ENCODE results near the gene PQBP1.

Gene PQBP1

GRCh38 chrX:48933757-48934156 lies 36.0 kb downstream of the PQBP1 start:
- CTCF ChIA-PET, result no interaction called here
- DNase-seq (ENCODE audit: extremely low spot score), result peak; percentile 45
- POLR2A ChIA-PET, result no interaction called here
- TF ChIP-seq CTCF (IDR thresholded peaks at IDR 0.05; ENCODE audit: control extremely low read depth, extremely low read depth, low read depth, missing control alignments), result no peak

GRCh38 chrX:48934581-48935300 lies 37.0 kb downstream of the PQBP1 start:
- TF ChIP-seq CTCF (IDR thresholded peaks at IDR 0.05; ENCODE audit: control extremely low read depth, extremely low read depth, low read depth, missing control alignments), result no peak
- POLR2A ChIA-PET, result no interaction called here
- CTCF ChIA-PET, result no interaction called here
- no peak for DNase-seq (ENCODE audit: extremely low spot score)

GRCh38 chrX:48935301-48935670 lies 37.6 kb downstream of the PQBP1 start:
- POLR2A ChIA-PET, result no interaction called here
- DNase-seq (ENCODE audit: extremely low spot score), result no peak
- CTCF ChIA-PET, result no interaction called here
- TF ChIP-seq CTCF (IDR thresholded peaks at IDR 0.05; ENCODE audit: control extremely low read depth, extremely low read depth, low read depth, missing control alignments), result no peak

- DNase-seq (ENCODE audit: extremely low spot score), result no peak
- TF ChIP-seq CTCF (IDR thresholded peaks at IDR 0.05; ENCODE audit: control extremely low read depth, extremely low read depth, low read depth, missing control alignments), result no peak
- CTCF ChIA-PET, result interaction anchor here (1.1 to 3.4 kb wide), 8 partner anchors 9 to 305 kb away, joined by 3 to 18 read pairs (median 4); no protein-coding TSS in a partner anchor
- POLR2A ChIA-PET, result interaction anchor here (1.0 to 4.0 kb wide), 3 partner anchors 13 to 24 kb away, joined by 3 to 33 read pairs (median 3); partner anchors contain the start of genes PIM2 and SLC35A2
Measured at GRCh38 chrX:48936429-48937053, 38.8 kb downstream of the PQBP1 start.

- TF ChIP-seq CTCF (IDR thresholded peaks at IDR 0.05; ENCODE audit: control extremely low read depth, extremely low read depth, low read depth, missing control alignments), result peak; percentile 28
- DNase-seq (ENCODE audit: extremely low spot score), result peak; percentile 70
- ChIA-PET CTCF (interaction anchor here (1.1 to 3.4 kb wide), 8 partner anchors 9 to 306 kb away, joined by 3 to 18 read pairs (median 4); no protein-coding TSS in a partner anchor), POLR2A (interaction anchor here (0.6 to 4.0 kb wide), 5 partner anchors 10 to 25 kb away, joined by 3 to 33 read pairs (median 3); partner anchors contain the start of genes PIM2 and SLC35A2)
Measured at GRCh38 chrX:48937054-48937907, 39.6 kb downstream of the PQBP1 start.
